Colonic mucosa (tissue), 4 donors: ENCODE results near the gene VWA2. TPM values are rescaled to one million over a fixed set of nuclear protein-coding genes. Genes with fewer than 3 reads are reported as not detected.

Experiments used
- DNase-seq: peaks from one replicate; pipeline ENCODE4 v3.0.0-alpha.2; 2020
- H3K27ac ChIP-seq: fragments of 200-600 bp; one replicate; pipeline ENCODE4 v1.8.0; 2021
- H3K27me3 ChIP-seq: fragments of 200-600 bp; one replicate; pipeline ENCODE4 v1.8.0; 2021
- H3K36me3 ChIP-seq: fragments of 200-600 bp; one replicate; pipeline ENCODE4 v1.8.0; 2021
- H3K4me1 ChIP-seq: fragments of 200-600 bp; one replicate; pipeline ENCODE4 v1.8.0; 2021; ENCODE audit warnings: mild to moderate bottlenecking
- H3K4me3 ChIP-seq: fragments of 200-600 bp; one replicate; pipeline ENCODE4 v1.8.0; 2021
- H3K9ac ChIP-seq, 2 donors: one replicate each; pipeline ENCODE4 v1.7.0; 2013; ENCODE audit warnings: control low read depth in 2 of 2, low read depth in 2 of 2, low read length in 2 of 2
- H3K9me3 ChIP-seq: fragments of 200-600 bp; one replicate; pipeline ENCODE4 v1.8.0; 2021
- CTCF ChIP-seq: fragments of 200-600 bp; IDR thresholded peaks from one replicate; pipeline ENCODE4 v1.8.0; 2022; ENCODE audit warnings: antibody characterized with exemption, mild to moderate bottlenecking
- intact Hi-C: fragments of 100-400 bp; cut with DNase I; formaldehyde crosslinking; loops from one replicate; pipeline ENCODE4 v1.14.1; 2022
- total RNA-seq, 2 donors: library from RNA; stranded (reverse); fragmentation: NEBNext Ultra II Directional in 1 of 2; extraction: Animal tissue kit (Norgen Biotek cat#: 25700) in 1 of 2; gene quantifications; one replicate each; pipeline ENCODE4 v1.2.1, GENCODE V29; 2021
- donor health status: healthy.
- donor health status: DM: no; HTN: no; CAD: no.
- donor health status: DM: no; HTN: no; CAD: no.

The VWA2 gene
- total RNA-seq, 2 donors from 2014 or later, result 2.4 to 2.6 TPM

GRCh38 chr10:114309364-114309651 is 70.3 kb downstream of the VWA2 start:
- no peak for DNase-seq
- H3K9ac ChIP-seq, result no peak overlapping the region
- intact Hi-C loops, result no loop called here

GRCh38 chr10:114310346-114310745 is 71.3 kb downstream of the VWA2 start:
- no peak overlapping the region for H3K27ac ChIP-seq
- no peaks in the 10 kb centered on the region for H3K4me1 ChIP-seq
- DNase-seq, result no peak
- no peaks in the 10 kb centered on the region for H3K27me3 ChIP-seq
- H3K36me3 ChIP-seq, result no peaks in the 10 kb centered on the region
- TF ChIP-seq CTCF, result no peak
- no peak overlapping the region for H3K4me3 ChIP-seq
- no peak overlapping the region for H3K9ac ChIP-seq
- intact Hi-C loops, result no loop called here
- no peaks in the 10 kb centered on the region for H3K9me3 ChIP-seq

More at GRCh38 chr10:114309364-114309651, 70.3 kb downstream of the VWA2 start:
- Histone ChIP-seq H3K27me3 (no peaks in the 10 kb centered on the region), H3K9me3 (no peaks in the 10 kb centered on the region), H3K27ac (no peak overlapping the region), H3K36me3 (no peaks in the 10 kb centered on the region), H3K4me1 (no peaks in the 10 kb centered on the region), H3K4me3 (no peak overlapping the region)
- TF ChIP-seq CTCF, result no peak

GRCh38 chr10:114311023-114311422 is 72.0 kb downstream of the VWA2 start:
- Histone ChIP-seq H3K27me3 (no peaks in the 10 kb centered on the region), H3K36me3 (no peaks in the 10 kb centered on the region), H3K4me1 (no peaks in the 10 kb centered on the region), H3K27ac (no peak overlapping the region), H3K4me3 (no peak overlapping the region), H3K9ac (no peak overlapping the region), H3K9me3 (no peaks in the 10 kb centered on the region)
- no peak for DNase-seq
- no peak for TF ChIP-seq CTCF
- intact Hi-C loops, result no loop called here

GRCh38 chr10:114311496-114312209 is 72.6 kb downstream of the VWA2 start:
- Histone ChIP-seq H3K27ac (no peak overlapping the region), H3K4me3 (no peak overlapping the region), H3K9me3 (no peaks in the 10 kb centered on the region), H3K36me3 (no peaks in the 10 kb centered on the region), H3K27me3 (no peaks in the 10 kb centered on the region), H3K4me1 (no peaks in the 10 kb centered on the region), H3K9ac (no peak overlapping the region)
- no peak for TF ChIP-seq CTCF
- intact Hi-C loops, result no loop called here
- no peak for DNase-seq

- no peaks in the 10 kb centered on the region for H3K9me3 ChIP-seq
- intact Hi-C loops, result no loop called here
- H3K4me1 ChIP-seq, result no peaks in the 10 kb centered on the region
- DNase-seq, result no peak
- no peak overlapping the region for H3K27ac ChIP-seq
- no peak overlapping the region for H3K9ac ChIP-seq
- TF ChIP-seq CTCF, result no peak
- H3K36me3 ChIP-seq, result no peaks in the 10 kb centered on the region
- H3K27me3 ChIP-seq, result no peaks in the 10 kb centered on the region
- H3K4me3 ChIP-seq, result no peak overlapping the region
Observed at GRCh38 chr10:114313139-114313538, 74.1 kb downstream of the VWA2 start.
